ENCODE measurements around the gene CD8A. TPM values are rescaled to one million over a fixed set of nuclear protein-coding genes. Genes with fewer than 3 reads are reported as not detected.

The CD8A gene
- total RNA-seq, 1 donor from 2014 or later: 0.14 TPM

DNA sequence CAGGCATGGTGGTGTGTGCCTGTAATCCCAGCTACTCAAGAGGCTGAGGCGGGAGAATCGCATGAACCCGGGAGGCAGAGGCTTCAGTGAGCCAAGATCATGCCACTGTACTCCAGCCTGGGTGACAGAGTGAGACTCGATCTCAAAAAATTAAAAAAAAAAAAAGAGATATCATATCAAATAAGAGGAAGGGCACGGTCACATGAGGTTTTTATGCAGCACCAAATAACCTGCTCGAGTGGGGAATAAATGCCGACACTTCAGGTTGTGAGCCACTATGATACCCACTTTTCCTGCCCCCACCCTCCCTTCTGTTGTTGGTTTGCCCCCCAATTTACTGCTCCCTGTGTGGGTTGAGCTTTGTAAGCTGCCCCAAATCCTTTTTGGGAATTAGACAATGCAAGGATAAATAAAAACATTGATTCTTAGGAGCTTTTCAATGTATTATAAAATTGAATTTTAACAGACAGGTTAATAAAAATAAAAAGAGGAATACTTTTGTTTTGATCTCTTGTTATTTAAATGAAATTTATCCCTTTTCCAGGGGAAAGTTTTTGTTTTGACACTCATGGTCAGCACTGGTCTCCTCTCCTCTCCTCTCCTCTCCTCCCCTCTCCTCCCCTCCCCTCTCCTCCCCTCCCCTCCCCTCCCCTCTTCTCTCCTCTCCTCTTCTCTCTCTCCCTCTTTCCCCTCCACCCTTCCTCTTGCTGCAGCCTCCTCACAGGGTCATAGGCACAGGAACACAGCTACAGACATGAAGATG, 41.8 kb upstream of the CD8A start:
- no peak for TF ChIP-seq CTCF (IDR thresholded peaks at IDR 0.05; ENCODE audit: insufficient read depth, low read depth, low read length)
- no peak for TF ChIP-seq EZH2 (IDR thresholded peaks at IDR 0.05; ENCODE audit: insufficient read depth, low read length)
- Histone ChIP-seq H3K79me2 (ENCODE audit: insufficient read depth, low read length) (no peaks in the 10 kb centered on the region), H3K36me3 (ENCODE audit: insufficient read depth, low read length) (no peaks in the 10 kb centered on the region), H3K27me3 (ENCODE audit: insufficient read depth, low read length) (peaks cover 3% of the 10 kb centered on the region), H2AFZ (ENCODE audit: low read depth, low read length) (no peak overlapping the region), H3K9me3 (ENCODE audit: insufficient read depth, low read depth, low read length) (no peaks in the 10 kb centered on the region), H3K4me3 (ENCODE audit: insufficient read depth, low read depth, low read length) (no peak overlapping the region), H3K4me1 (ENCODE audit: insufficient read depth, low read length) (no peaks in the 10 kb centered on the region), H4K20me1 (ENCODE audit: insufficient read depth, low read length) (no peaks in the 10 kb centered on the region), H3K9ac (ENCODE audit: low read length) (no peak overlapping the region), H3K4me2 (ENCODE audit: low read length) (no peak overlapping the region), H3K27ac (ENCODE audit: low read depth, low read length) (no peak overlapping the region)
- FAIRE-seq (no peak), DNase-seq (ENCODE audit: low read depth) (no peak)
- Mint-ChIP-seq H3K27ac (ENCODE audit: unreplicated experiment) (no peak overlapping the region), H3K4me3 (ENCODE audit: unreplicated experiment) (no peak overlapping the region), H3K4me1 (ENCODE audit: low read depth, unreplicated experiment) (peaks cover 4% of the 10 kb centered on the region), H3K9me3 (ENCODE audit: unreplicated experiment) (peaks cover 1% of the 10 kb centered on the region), H3K36me3 (ENCODE audit: low read depth, unreplicated experiment) (no peaks in the 10 kb centered on the region), H3K27me3 (ENCODE audit: low read depth, unreplicated experiment) (peaks cover 9% of the 10 kb centered on the region)

GRCh38 chr2:86831537-86831936, 40.8 kb upstream of the CD8A start:
- H3K27ac ChIP-seq (ENCODE audit: low read depth, low read length): no peak overlapping the region
- no peaks in the 10 kb centered on the region for H3K9me3 ChIP-seq (ENCODE audit: insufficient read depth, low read depth, low read length)
- H4K20me1 ChIP-seq (ENCODE audit: insufficient read depth, low read length): no peaks in the 10 kb centered on the region
- no peak overlapping the region for H3K9ac ChIP-seq (ENCODE audit: low read length)
- peaks cover 3% of the 10 kb centered on the region for H3K27me3 ChIP-seq (ENCODE audit: insufficient read depth, low read length)
- H3K27ac Mint-ChIP-seq (ENCODE audit: unreplicated experiment): no peak overlapping the region
- DNase-seq (ENCODE audit: low read depth): no peak
- no peaks in the 10 kb centered on the region for H3K4me1 ChIP-seq (ENCODE audit: insufficient read depth, low read length)
- no peaks in the 10 kb centered on the region for H3K36me3 Mint-ChIP-seq (ENCODE audit: low read depth, unreplicated experiment)
- FAIRE-seq: no peak
- no peaks in the 10 kb centered on the region for H3K36me3 ChIP-seq (ENCODE audit: insufficient read depth, low read length)
- no peak overlapping the region for H3K4me3 ChIP-seq (ENCODE audit: insufficient read depth, low read depth, low read length)
- peaks cover 1% of the 10 kb centered on the region for H3K9me3 Mint-ChIP-seq (ENCODE audit: unreplicated experiment)
- H3K4me2 ChIP-seq (ENCODE audit: low read length): no peak overlapping the region
- H3K4me1 Mint-ChIP-seq (ENCODE audit: low read depth, unreplicated experiment): no peaks in the 10 kb centered on the region
- H3K79me2 ChIP-seq (ENCODE audit: insufficient read depth, low read length): no peaks in the 10 kb centered on the region
- TF ChIP-seq EZH2 (IDR thresholded peaks at IDR 0.05; ENCODE audit: insufficient read depth, low read length): no peak
- TF ChIP-seq CTCF (IDR thresholded peaks at IDR 0.05; ENCODE audit: insufficient read depth, low read depth, low read length): no peak
- no peak overlapping the region for H2AFZ ChIP-seq (ENCODE audit: low read depth, low read length)
- H3K4me3 Mint-ChIP-seq (ENCODE audit: unreplicated experiment): no peak overlapping the region
- peaks cover 13% of the 10 kb centered on the region for H3K27me3 Mint-ChIP-seq (ENCODE audit: low read depth, unreplicated experiment)

DNA sequence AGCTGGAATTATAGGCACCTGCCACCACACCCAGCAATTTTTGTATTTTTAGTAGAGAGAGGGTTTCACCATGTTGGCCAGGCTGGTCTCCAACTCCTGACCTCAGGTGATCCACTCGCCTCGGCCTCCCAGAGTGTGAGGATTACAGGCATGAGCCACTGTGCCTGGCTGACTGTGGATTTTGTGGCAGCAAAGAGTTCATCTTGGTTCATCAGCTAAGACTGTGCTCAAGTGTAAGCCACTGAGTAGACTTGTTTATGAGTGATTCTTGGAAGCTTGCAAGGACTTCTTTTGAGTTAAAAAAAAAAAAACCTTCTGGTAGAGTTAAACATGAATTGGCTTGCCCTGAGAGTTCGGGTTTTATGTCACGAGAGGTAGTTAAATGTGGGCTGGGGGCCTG, 36.2 kb upstream of the CD8A start:
- Histone ChIP-seq H3K27ac (ENCODE audit: low read depth, low read length) (no peak overlapping the region), H3K4me3 (ENCODE audit: insufficient read depth, low read depth, low read length) (no peak overlapping the region), H3K9me3 (ENCODE audit: insufficient read depth, low read depth, low read length) (no peaks in the 10 kb centered on the region), H3K4me2 (ENCODE audit: low read length) (no peak overlapping the region), H2AFZ (ENCODE audit: low read depth, low read length) (no peak overlapping the region), H3K27me3 (ENCODE audit: insufficient read depth, low read length) (peaks cover 3% of the 10 kb centered on the region), H3K9ac (ENCODE audit: low read length) (no peak overlapping the region), H4K20me1 (ENCODE audit: insufficient read depth, low read length) (no peaks in the 10 kb centered on the region), H3K79me2 (ENCODE audit: insufficient read depth, low read length) (no peaks in the 10 kb centered on the region), H3K4me1 (ENCODE audit: insufficient read depth, low read length) (no peaks in the 10 kb centered on the region), H3K36me3 (ENCODE audit: insufficient read depth, low read length) (no peaks in the 10 kb centered on the region)
- TF ChIP-seq CTCF (IDR thresholded peaks at IDR 0.05; ENCODE audit: insufficient read depth, low read depth, low read length) (no peak), EZH2 (IDR thresholded peaks at IDR 0.05; ENCODE audit: insufficient read depth, low read length) (no peak)
- FAIRE-seq (no peak), DNase-seq (ENCODE audit: low read depth) (no peak)
- H3K4me1 Mint-ChIP-seq (ENCODE audit: low read depth, unreplicated experiment): no peaks in the 10 kb centered on the region
- no peaks in the 10 kb centered on the region for H3K36me3 Mint-ChIP-seq (ENCODE audit: low read depth, unreplicated experiment)
- H3K4me3 Mint-ChIP-seq (ENCODE audit: unreplicated experiment): no peak overlapping the region
- peaks cover 4% of the 10 kb centered on the region for H3K9me3 Mint-ChIP-seq (ENCODE audit: unreplicated experiment)
- no peak overlapping the region for H3K27ac Mint-ChIP-seq (ENCODE audit: unreplicated experiment)
- peaks cover 9% of the 10 kb centered on the region for H3K27me3 Mint-ChIP-seq (ENCODE audit: low read depth, unreplicated experiment)

All from astrocyte (in vitro differentiated cells and primary cell).